OCI-LY3 (cell line): Measurements from ENCODE around the gene ZNF576.

ENCODE experiments used
- CTCF ChIP-seq: fragments of 200-600, 300-600 bp; sonication (generic); IDR thresholded peaks from 2 replicates; pipeline ENCODE4 v1.5.1; 2014; ENCODE audit warnings: antibody characterized with exemption, low read length, low read depth
- EZH2phosphoT487 ChIP-seq: fragments of 200-600 bp; shearing (Covaris generic); IDR thresholded peaks from 2 replicates; pipeline ENCODE4 v1.6.1; 2018; ENCODE audit warnings: antibody characterized with exemption, mixed run types, low read depth

GRCh38 chr19:43592800-43593350, 3.5 kb upstream of the ZNF576 start:
- TF ChIP-seq CTCF = no peak
- TF ChIP-seq EZH2phosphoT487 = no peak
